HG02623 (cell line): Measurements from ENCODE around the gene PTPRM.
"Not testable (repeated sequence)": the region's sequence is repeated elsewhere in the genome, so short reads cannot be mapped to it uniquely, and the experiment has no call there.

Experiments used
- ATAC-seq: cut with Tn5 transposase; IDR thresholded peaks from one replicate; pipeline ENCODE4 v1.9.1; 2021; ENCODE audit warnings: moderate library complexity; ENCODE audit not compliant: unreplicated experiment

PTPRM gene

GRCh38 chr18:8031496-8031895, 464.4 kb downstream of the PTPRM start:
- ATAC-seq = no peak

- no peak for ATAC-seq
Observed at GRCh38 chr18:8034674-8035073, 467.6 kb downstream of the PTPRM start.

- ATAC-seq = no peak
Observed at GRCh38 chr18:8036551-8036950, 469.4 kb downstream of the PTPRM start.

GRCh38 chr18:8037296-8037695, 470.2 kb downstream of the PTPRM start:
- ATAC-seq = no peak

- ATAC-seq = no peak
Observed at GRCh38 chr18:8040021-8040420, 472.9 kb downstream of the PTPRM start.

- ATAC-seq = no peak
Observed at GRCh38 chr18:8041526-8042111, 474.5 kb downstream of the PTPRM start.

- ATAC-seq = no peak
Observed at GRCh38 chr18:8044004-8044403, 476.9 kb downstream of the PTPRM start.

GRCh38 chr18:8045160-8045883, 478.2 kb downstream of the PTPRM start:
- no peak for ATAC-seq

GRCh38 chr18:8045884-8046281, 478.8 kb downstream of the PTPRM start:
- ATAC-seq = no peak

GRCh38 chr18:8046441-8046840, 479.3 kb downstream of the PTPRM start:
- no peak for ATAC-seq

- ATAC-seq = no peak
Observed at GRCh38 chr18:8049147-8049546, 482.0 kb downstream of the PTPRM start.

GRCh38 chr18:8050616-8051329, 483.7 kb downstream of the PTPRM start:
- no peak for ATAC-seq

- ATAC-seq = no peak
Observed at GRCh38 chr18:8051453-8051852, 484.3 kb downstream of the PTPRM start.

- no peak for ATAC-seq
Observed at GRCh38 chr18:8052237-8052701, 485.2 kb downstream of the PTPRM start.

GRCh38 chr18:8056723-8057122, 489.6 kb downstream of the PTPRM start:
- ATAC-seq = no peak

GRCh38 chr18:8063152-8063551, 496.0 kb downstream of the PTPRM start:
- not testable (repeated sequence) for ATAC-seq

GRCh38 chr18:8063733-8064132, 496.6 kb downstream of the PTPRM start:
- no peak for ATAC-seq

GRCh38 chr18:8065284-8065683, 498.2 kb downstream of the PTPRM start:
- no peak for ATAC-seq

GRCh38 chr18:8065773-8066172, 498.7 kb downstream of the PTPRM start:
- ATAC-seq = no peak

- no peak for ATAC-seq
Observed at GRCh38 chr18:8069708-8070107, 502.6 kb downstream of the PTPRM start.

GRCh38 chr18:8073167-8073566, 506.1 kb downstream of the PTPRM start:
- no peak for ATAC-seq

GRCh38 chr18:8080092-8080491, 513.0 kb downstream of the PTPRM start:
- ATAC-seq = no peak
